ENCODE results near the gene COQ10B.

GRCh38 chr2:197502201-197502600, 48.8 kb downstream of the COQ10B start:
- TF ChIP-seq CTCF (IDR thresholded peaks at IDR 0.05), result no peak
- TF ChIP-seq POLR2A (IDR thresholded peaks at IDR 0.05), result no peak
